A673 (cell line): Measurements from ENCODE around the gene JAML. TPM values are rescaled to one million over a fixed set of nuclear protein-coding genes. Genes with fewer than 3 reads are reported as not detected.

Source experiments
- BruUV-seq: library from RNA; stranded (reverse); fragments of 400-500 nt; replicated peaks from 2 replicates; lab custom pipeline; 2021; lab: Mats Ljungman, UMichigan
- CTCF ChIA-PET: fragments of 300-600 bp; sonication (Branson Sonifier 250); formaldehyde crosslinking; loops from one replicate; lab custom pipeline; 2022; ENCODE audit warnings: antibody characterized with exemption; lab: Charles Lee
- POLR2A ChIA-PET: fragments of 300-600 bp; sonication (Branson Sonifier 250); formaldehyde crosslinking; loops from one replicate; lab custom pipeline; 2022; ENCODE audit warnings: antibody characterized with exemption; ENCODE audit not compliant: low non-redundant PET; lab: Charles Lee
- DNase-seq: peaks from one replicate; pipeline ENCODE4 v3.0.0-alpha.2; 2015; ENCODE audit warnings: low spot score
- H3K27ac ChIP-seq: fragments of 200-600 bp; sonication (generic); 2 replicates; pipeline ENCODE4 v1.5.1; 2016; ENCODE audit warnings: mixed run types, low read depth, mild to moderate bottlenecking, mixed read lengths, antibody characterized with exemption, low read length; ENCODE audit not compliant: poor library complexity, severe bottlenecking
- H3K27me3 ChIP-seq: fragments of 200-600 bp; sonication (generic); replicated peaks from 2 replicates; pipeline ENCODE4 v1.6.1; 2017; ENCODE audit warnings: mixed run types, low read depth, mild to moderate bottlenecking, mixed read lengths, antibody characterized with exemption, low read length; ENCODE audit not compliant: insufficient read depth, poor library complexity
- H3K36me3 ChIP-seq: fragments of 200-600 bp; sonication (generic); 2 replicates; pipeline ENCODE4 v1.6.1; 2016; ENCODE audit warnings: mixed run types, mild to moderate bottlenecking, mixed read lengths, antibody characterized with exemption, low read length; ENCODE audit not compliant: insufficient read depth, poor library complexity, severe bottlenecking
- H3K4me1 ChIP-seq: fragments of 200-600 bp; sonication (generic); 2 replicates; pipeline ENCODE4 v1.6.1; 2017; ENCODE audit warnings: mixed run types, mild to moderate bottlenecking, mixed read lengths, antibody characterized with exemption, low read length; ENCODE audit not compliant: insufficient read depth, poor library complexity, severe bottlenecking
- H3K4me3 ChIP-seq: fragments of 200-600 bp; sonication (generic); 2 replicates; pipeline ENCODE4 v1.5.1; 2016; ENCODE audit warnings: low read depth, mixed run types, mild to moderate bottlenecking, mixed read lengths, low read length; ENCODE audit not compliant: poor library complexity, severe bottlenecking
- H3K9me3 ChIP-seq: fragments of 200-600 bp; sonication (generic); 2 replicates; pipeline ENCODE4 v1.6.1; 2016; ENCODE audit warnings: mixed run types, low read depth, mild to moderate bottlenecking, mixed read lengths, antibody characterized with exemption, low read length; ENCODE audit not compliant: poor library complexity, severe bottlenecking
- CTCF ChIP-seq: fragments of 300-800, 200-600 bp; sonication (generic); conservative IDR thresholded peaks from 2 replicates; pipeline ENCODE4 v1.5.1; 2017; ENCODE audit warnings: low read depth, mild to moderate bottlenecking, antibody characterized with exemption, low read length, moderate library complexity, mixed read lengths
- EZH2 ChIP-seq: fragments of 200-600 bp; sonication (generic); IDR thresholded peaks from 2 replicates; pipeline ENCODE4 v1.6.1; 2017; ENCODE audit warnings: borderline replicate concordance, low read depth, mild to moderate bottlenecking, mixed read lengths, antibody characterized with exemption, low read length; ENCODE audit not compliant: poor library complexity, severe bottlenecking
- intact Hi-C: fragments of 100-400 bp; cut with micrococcal nuclease; formaldehyde crosslinking; loops from one replicate; pipeline ENCODE4 v1.10.0; 2022; ENCODE audit not compliant: unreplicated experiment
- total RNA-seq: library from RNA; stranded (reverse); gene quantifications from 2 replicates; pipeline ENCODE4 v1.2.3, GENCODE V29; 2021

The JAML gene
- total RNA-seq, 1 experiment from 2014 or later, result not detected

- H3K27ac ChIP-seq, result no peak overlapping the region
- H3K4me1 ChIP-seq, result no peaks in the 10 kb centered on the region
- H3K9me3 ChIP-seq, result no peaks in the 10 kb centered on the region
- BruUV-seq, result no TSS peak
- ChIA-PET POLR2A (no interaction called here), CTCF (no interaction called here)
- intact Hi-C loops, result no loop called here
- peaks cover 65% of the 10 kb centered on the region for H3K27me3 ChIP-seq
- no peak for DNase-seq
- no peaks in the 10 kb centered on the region for H3K36me3 ChIP-seq
- H3K4me3 ChIP-seq, result no peak overlapping the region
- TF ChIP-seq EZH2 (no peak), CTCF (no peak)
Measured at GRCh38 chr11:118215262-118215661, 9.5 kb downstream of the JAML start.

DNA sequence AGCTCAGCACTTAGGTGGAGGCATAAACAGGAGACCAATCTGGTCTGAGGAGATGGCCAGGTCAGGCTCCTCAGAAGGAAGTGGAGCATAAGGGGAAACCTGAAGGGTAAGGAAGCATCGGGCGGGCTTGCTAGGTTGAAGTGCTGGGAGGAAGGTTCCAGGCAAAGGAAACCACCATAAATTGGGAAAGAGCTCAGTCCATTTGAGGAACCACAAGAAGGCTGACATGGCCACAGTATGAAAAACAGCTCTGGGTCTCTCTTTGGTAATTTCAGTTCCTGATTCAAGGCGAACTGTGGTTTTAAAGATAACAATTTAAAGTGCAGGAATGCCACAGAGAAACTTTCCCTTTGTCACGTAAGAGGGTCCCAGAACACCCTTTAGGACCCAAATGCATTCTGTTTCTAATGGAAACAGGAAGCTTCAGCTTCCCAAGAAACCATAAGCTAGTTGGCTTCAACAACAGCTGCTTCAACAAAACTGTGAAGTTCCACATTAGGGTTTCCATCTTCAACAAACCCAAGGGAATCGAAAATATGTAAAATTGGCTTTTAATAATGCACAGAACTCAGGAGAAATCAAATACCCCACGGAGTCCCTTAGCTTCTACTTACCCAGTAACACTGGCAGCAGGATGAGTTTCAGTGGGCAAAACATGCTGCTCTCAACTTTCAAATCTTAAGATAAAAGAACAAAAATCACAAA lies 10.4 kb downstream of the JAML start:
- CTCF ChIA-PET, result no interaction called here
- intact Hi-C loops, result no loop called here
- DNase-seq, result no peak

GRCh38 chr11:118213781-118214180 lies 11.0 kb downstream of the JAML start:
- Histone ChIP-seq H3K4me3 (no peak overlapping the region), H3K36me3 (no peaks in the 10 kb centered on the region), H3K27ac (no peak overlapping the region), H3K27me3 (peaks cover 66% of the 10 kb centered on the region), H3K9me3 (no peaks in the 10 kb centered on the region), H3K4me1 (no peaks in the 10 kb centered on the region)
- TF ChIP-seq EZH2 (no peak), CTCF (no peak)
- CTCF ChIA-PET, result no interaction called here
- POLR2A ChIA-PET, result no interaction called here
- no peak for DNase-seq
- no TSS peak for BruUV-seq
- intact Hi-C loops, result no loop called here

More for the DNA sequence above, 10.4 kb downstream of the JAML start:
- Histone ChIP-seq H3K27ac (no peak overlapping the region), H3K9me3 (no peaks in the 10 kb centered on the region), H3K4me3 (no peak overlapping the region), H3K27me3 (peaks cover 62% of the 10 kb centered on the region), H3K4me1 (no peaks in the 10 kb centered on the region), H3K36me3 (no peaks in the 10 kb centered on the region)
- POLR2A ChIA-PET, result no interaction called here
- BruUV-seq, result no TSS peak
- TF ChIP-seq EZH2 (no peak), CTCF (no peak)
